GM18502 (cell line): ENCODE measurements around the gene THSD8.

Experiments
- ATAC-seq: cut with Tn5 transposase; IDR thresholded peaks from one replicate; pipeline ENCODE4 v1.9.1; 2021; ENCODE audit warnings: mild to moderate bottlenecking; ENCODE audit not compliant: unreplicated experiment, poor library complexity

THSD8 gene

DNA sequence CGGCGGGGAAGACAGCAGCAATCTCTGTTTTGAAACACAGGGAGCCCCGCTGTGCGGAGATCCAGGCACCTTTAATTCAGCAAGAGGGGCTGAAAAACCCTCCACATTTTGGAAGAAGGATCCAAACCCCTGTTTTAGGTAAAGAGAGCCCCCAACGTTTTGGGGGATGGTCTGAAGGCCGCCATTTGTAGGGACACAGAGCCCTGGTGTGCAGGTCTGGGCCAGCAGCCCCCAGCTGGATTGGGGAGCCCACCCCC is 23.0 kb upstream of the THSD8 start:
- ATAC-seq = no peak

GRCh38 chr19:12779162-12779993 is 22.5 kb upstream of the THSD8 start:
- no peak for ATAC-seq

GRCh38 chr19:12782174-12782423 is 19.8 kb upstream of the THSD8 start:
- ATAC-seq = no peak

- ATAC-seq = peak; percentile 23
Observed at GRCh38 chr19:12782424-12783290, 19.2 kb upstream of the THSD8 start.

DNA sequence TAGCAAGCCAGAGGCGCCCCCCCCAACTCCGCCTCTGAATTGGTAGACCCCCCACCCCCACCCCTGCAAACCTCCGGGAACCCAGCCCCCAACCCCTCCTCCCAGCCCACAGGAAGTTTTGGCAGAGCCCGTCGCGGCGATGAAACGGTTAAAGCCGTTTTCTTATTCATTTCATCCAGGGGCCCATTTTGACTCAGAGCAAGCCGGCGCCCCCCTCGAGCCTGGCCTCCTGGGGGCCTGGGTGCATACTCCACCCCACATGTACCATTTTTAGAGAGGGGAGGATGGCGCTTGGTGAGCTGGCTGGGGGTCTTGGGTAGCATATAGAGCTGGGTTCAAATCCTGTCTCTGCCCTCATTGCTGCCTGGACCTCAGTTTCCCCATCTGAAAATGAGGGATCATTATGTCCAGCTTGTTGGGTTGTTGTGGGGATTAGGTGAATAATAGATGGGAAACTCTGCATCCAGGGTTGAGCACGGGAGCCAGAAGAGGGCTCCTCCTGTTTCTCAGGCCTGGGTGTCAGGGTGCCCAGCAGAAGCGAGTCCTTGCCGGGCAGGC is 18.5 kb upstream of the THSD8 start:
- ATAC-seq = no peak

DNA sequence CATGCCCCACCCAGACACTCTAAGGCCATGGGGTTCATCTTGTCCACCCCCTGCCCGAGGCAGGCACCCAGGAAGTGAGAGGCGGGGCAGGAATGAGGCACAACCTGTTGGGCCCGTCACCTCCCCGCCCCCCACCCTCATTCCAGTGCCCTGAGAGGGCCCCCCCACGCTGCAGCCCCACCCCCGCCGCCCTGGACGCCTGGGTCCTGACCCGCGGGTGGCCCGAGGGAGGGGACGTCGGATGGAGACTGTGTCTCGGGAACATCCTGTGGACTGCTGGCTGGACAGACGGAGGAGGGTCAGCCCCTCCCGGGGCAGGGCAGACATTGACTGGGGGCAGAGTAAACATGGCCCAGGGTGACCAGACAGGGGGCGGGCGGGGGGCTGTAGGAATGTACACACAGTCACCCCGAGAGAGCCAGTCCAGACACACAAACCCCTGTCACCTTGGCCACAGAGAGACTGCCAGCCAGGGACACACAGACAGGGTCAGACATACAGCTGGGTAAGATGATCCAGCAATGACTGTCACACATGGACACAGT is 17.9 kb upstream of the THSD8 start:
- ATAC-seq = no peak

DNA sequence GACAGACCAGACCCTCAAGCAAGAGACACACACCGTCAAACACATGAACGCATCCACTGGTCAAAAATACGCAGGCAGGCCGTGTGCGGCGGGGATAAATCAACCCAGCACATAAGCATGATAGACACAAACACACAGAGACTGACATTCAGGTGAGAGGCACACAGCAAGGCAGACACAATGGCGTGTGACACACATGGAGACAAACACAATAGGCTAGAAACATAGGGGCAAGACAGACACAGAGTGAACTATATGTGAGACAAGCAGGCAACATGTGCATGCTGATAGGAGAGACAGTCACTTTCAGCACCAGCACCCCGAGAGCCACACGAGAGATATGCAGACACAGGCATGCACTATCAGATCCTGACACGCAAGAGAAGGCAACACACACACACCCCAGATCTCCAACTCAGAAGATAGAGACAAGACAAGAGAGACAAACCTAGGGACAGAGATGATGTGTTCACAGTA is 17.4 kb upstream of the THSD8 start:
- ATAC-seq = no peak

GRCh38 chr19:12784871-12785430 is 16.9 kb upstream of the THSD8 start:
- no peak for ATAC-seq

- no peak for ATAC-seq
Observed at GRCh38 chr19:12785431-12786031, 16.3 kb upstream of the THSD8 start.

DNA sequence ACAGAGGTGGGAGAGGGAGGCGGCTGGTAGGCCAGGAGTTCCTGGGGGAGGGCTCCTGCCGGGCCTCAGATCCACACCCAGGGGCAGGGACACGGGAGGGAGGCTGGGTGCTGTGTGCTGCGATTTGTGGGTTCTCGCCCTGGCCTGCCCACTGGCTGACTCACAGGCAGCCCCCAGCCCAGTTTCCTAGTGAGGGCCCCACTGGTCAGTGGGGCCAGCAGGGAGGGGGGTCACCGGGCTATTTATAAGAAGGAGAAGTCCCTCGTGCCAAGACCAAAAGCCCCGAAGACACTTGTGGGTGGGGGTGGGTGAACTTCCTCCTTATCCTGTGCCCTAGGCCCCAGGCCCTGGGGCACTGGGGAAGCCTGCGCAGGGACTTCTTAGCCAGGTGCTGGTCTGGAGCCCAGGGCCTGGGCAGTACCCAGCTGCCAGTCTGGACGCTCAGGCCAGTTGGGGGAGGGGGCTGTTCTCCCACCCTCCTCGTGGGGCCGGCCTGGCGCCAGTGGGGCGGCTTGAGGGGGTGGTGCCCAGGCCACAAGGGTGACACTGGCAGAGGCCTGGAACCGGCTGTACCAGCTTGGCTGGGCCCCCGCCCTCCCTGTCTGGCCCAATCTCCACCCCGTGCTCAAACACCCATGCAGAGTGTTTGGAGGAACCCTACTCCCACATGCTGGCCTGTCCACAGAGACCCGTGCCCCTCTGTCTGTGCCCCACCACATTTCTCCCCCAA is 15.6 kb upstream of the THSD8 start:
- no peak for ATAC-seq

DNA sequence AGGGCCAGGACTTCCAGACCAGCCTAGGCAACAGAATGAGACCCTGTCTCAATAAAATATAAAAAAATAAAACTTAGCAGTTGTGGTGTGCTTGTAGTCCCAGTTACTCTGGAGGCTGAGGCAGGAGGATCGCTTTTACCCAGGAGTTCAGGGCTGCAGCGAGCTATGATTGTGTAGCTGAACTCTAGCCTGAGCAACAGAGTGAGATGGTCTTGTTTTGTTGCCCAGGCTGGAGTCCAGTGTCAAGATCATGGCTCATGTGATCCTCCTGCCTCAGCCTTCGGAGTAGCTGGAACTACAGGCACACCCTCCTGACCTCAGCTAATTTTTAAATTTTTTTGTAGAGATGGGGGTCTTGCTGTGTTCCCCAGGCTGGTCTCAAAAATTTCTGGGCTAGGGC is 14.9 kb upstream of the THSD8 start:
- ATAC-seq = no peak

GRCh38 chr19:12787458-12787857 is 14.4 kb upstream of the THSD8 start:
- no peak for ATAC-seq

GRCh38 chr19:12788042-12788681 is 13.7 kb upstream of the THSD8 start:
- ATAC-seq = no peak

GRCh38 chr19:12788682-12789097 is 13.2 kb upstream of the THSD8 start:
- no peak for ATAC-seq

DNA sequence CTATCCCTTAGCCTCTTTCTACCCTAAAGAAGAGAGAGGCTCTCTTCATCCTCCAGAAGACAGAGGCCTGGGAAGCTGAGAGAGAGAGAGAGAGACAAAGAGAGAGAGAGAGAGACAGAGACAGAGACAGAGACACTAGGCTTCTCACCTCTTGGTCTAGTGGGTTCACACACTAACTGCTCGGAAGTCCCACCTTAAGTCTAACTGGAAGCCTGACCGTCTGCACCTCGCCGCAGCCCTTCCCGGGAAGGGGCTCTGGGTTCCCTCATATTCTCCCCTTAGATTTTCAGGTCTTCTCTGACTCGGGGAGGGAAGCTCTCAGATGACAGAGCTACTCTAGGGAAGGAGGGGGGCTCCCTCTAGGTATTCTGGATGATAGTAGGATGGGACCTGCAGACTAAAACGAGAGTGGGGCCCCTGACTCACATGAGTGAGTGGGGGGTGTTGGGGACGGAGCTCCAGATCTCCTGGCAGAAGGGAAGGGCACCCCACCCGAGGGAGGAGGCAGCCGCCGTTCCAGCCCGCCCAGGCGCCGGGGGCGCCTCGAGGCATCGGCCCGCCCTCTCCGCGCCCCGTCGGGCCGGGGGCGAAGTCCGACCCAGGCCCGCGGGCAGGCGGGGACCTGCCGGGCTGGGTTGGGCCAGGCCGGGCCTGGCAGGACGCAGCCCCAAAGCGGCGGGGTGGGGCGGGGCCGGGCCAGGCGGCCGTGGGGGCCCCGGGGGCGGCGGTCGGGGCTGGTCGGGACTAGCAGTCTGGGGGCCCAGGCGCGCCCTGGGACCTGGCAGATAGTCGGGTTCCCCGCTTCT is 12.6 kb upstream of the THSD8 start:
- ATAC-seq = no peak

- ATAC-seq = peak; percentile 39
Observed at GRCh38 chr19:12789904-12790619, 11.8 kb upstream of the THSD8 start.

DNA sequence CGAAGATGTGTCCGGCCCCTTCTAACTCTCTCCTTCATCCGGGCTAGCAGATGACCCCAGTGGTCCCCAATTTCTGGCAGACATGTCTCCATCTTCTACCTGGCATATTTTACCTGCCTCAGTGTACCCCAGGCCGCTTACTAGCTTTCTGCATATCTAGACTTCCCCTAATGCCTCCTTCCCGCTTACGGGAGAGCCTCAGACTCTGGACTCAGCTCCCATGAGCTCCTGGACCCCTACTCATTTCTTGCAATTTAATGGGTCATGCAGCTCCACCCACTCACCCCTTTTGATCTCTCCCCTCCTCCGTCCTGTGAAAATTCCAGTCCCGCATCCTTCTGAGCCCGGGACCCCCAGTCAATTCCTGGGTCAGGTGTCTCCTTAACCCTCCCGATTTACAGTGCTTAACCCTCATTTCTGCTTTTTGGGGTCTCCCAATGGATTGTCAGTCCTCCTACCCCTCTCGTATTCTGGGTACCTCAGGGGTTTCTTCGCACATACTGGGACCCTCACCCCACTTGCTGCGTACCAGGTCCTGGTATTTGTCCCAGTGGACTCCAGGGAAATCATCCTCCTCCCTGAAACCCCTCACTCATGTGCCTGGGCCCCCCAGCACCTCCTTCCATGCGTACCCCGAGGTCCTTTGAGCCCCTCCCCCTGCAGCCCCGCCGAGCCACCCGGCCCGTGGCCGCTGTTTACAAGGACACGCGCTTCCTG is 11.1 kb upstream of the THSD8 start:
- ATAC-seq = no peak
